ENCODE measurements around the gene SMYD3. TPM values are rescaled to one million over a fixed set of nuclear protein-coding genes. Genes with fewer than 3 reads are reported as not detected.

SMYD3 gene
- total RNA-seq, 3 donors from 2014 or later = 16.8 to 28.8 (median 19.5) TPM

DNA sequence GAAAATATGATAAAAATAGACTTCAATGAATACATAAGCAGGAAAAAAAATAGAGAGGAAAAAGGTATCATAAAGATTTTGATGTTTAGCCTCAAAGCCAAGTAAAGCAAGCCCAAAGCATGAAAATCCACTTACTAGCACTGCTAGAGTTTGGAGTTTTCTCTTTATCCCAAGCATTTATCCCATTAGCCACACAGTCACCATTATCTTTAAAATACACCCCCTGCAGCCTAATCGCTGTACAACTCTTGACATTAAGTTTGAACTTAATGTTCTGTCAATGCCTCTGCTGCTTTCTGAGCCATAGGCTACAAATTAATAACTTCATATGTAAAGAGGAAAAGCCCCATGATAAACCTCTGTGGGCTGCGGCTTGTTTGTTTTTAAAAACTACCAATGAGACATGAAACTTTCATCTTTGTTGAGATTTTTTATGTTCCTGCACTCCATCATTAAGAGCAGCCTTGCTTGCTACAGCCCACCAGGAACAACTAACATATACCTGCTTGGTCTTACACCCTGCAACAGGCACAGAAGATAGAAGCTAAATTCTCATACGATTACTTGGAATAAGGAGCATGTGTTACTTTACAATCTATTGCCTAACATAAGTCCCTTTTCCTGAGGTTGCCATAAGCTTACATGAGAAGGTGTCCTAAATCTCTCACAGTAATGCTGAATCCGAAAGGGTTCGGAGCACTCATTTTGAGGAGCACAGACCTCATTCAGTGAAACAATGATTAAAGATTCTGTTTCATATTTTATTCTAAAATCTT lies 202.4 kb downstream of the SMYD3 start:
- Histone ChIP-seq H3K27me3 (no peaks in the 10 kb centered on the region), H3K4me1 (peaks cover 0 to 12% of the 10 kb centered on the region in 2 donors), H3K27ac (no peak overlapping the region), H3K9me3 (no peaks in the 10 kb centered on the region), H3K4me3 (no peak overlapping the region), H3K36me3 (no peaks in the 10 kb centered on the region)
- no peak for DNase-seq (ENCODE audit: low spot score in 2 of 2)
- TF ChIP-seq POLR2A (IDR thresholded peaks at IDR 0.05) (no peak), POLR2AphosphoS5 (IDR thresholded peaks at IDR 0.05) (no peak)
- TF ChIP-seq, protein P1, sequence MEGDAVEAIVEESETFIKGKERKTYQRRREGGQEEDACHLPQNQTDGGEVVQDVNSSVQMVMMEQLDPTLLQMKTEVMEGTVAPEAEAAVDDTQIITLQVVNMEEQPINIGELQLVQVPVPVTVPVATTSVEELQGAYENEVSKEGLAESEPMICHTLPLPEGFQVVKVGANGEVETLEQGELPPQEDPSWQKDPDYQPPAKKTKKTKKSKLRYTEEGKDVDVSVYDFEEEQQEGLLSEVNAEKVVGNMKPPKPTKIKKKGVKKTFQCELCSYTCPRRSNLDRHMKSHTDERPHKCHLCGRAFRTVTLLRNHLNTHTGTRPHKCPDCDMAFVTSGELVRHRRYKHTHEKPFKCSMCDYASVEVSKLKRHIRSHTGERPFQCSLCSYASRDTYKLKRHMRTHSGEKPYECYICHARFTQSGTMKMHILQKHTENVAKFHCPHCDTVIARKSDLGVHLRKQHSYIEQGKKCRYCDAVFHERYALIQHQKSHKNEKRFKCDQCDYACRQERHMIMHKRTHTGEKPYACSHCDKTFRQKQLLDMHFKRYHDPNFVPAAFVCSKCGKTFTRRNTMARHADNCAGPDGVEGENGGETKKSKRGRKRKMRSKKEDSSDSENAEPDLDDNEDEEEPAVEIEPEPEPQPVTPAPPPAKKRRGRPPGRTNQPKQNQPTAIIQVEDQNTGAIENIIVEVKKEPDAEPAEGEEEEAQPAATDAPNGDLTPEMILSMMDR (IDR thresholded peaks at IDR 0.05) = no peak
- intact Hi-C loops (cut with DNase I; ENCODE audit: low total_unique reads) = no loop called here

- peaks cover 0 to 12% of the 10 kb centered on the region in 2 donors for H3K4me1 ChIP-seq
- no peak overlapping the region for H3K27ac ChIP-seq
- no peaks in the 10 kb centered on the region for H3K9me3 ChIP-seq
- TF ChIP-seq, protein P1 (IDR thresholded peaks at IDR 0.05) = no peak
- no peak for DNase-seq (ENCODE audit: low spot score in 2 of 2)
- no peak overlapping the region for H3K4me3 ChIP-seq
- intact Hi-C loops (cut with DNase I; ENCODE audit: low total_unique reads) = no loop called here
- no peaks in the 10 kb centered on the region for H3K27me3 ChIP-seq
- no peaks in the 10 kb centered on the region for H3K36me3 ChIP-seq
Measured at GRCh38 chr1:246302711-246303317, 204.3 kb downstream of the SMYD3 start.

DNA sequence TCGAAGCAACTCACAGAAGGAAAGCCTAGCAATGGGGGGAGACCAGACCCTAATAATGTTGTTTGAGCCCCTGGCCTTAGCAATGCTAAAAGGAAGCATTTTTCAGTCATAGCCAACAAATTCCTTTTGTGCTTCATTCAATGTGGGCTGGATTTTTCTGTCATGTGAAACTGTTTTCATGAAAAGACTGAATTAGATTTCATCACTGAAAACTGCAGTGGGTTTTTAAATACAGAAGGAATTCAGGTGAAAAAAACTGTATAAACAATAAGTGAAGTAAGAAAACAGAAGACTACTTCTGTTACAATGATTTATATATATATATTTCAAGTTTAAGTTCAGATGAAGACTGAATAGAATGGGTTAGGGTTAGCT lies 204.8 kb downstream of the SMYD3 start:
- H3K4me1 ChIP-seq = peaks cover 0 to 12% of the 10 kb centered on the region in 2 donors
- no peak overlapping the region for H3K4me3 ChIP-seq
- intact Hi-C loops (cut with DNase I; ENCODE audit: low total_unique reads) = no loop called here
- no peaks in the 10 kb centered on the region for H3K27me3 ChIP-seq
- TF ChIP-seq POLR2A (IDR thresholded peaks at IDR 0.05) = no peak
- TF ChIP-seq POLR2AphosphoS5 (IDR thresholded peaks at IDR 0.05) = no peak
- TF ChIP-seq, protein P1 (IDR thresholded peaks at IDR 0.05) = no peak
- no peak for DNase-seq (ENCODE audit: low spot score in 2 of 2)
- no peak overlapping the region for H3K27ac ChIP-seq
- H3K36me3 ChIP-seq = no peaks in the 10 kb centered on the region
- H3K9me3 ChIP-seq = no peaks in the 10 kb centered on the region

DNA sequence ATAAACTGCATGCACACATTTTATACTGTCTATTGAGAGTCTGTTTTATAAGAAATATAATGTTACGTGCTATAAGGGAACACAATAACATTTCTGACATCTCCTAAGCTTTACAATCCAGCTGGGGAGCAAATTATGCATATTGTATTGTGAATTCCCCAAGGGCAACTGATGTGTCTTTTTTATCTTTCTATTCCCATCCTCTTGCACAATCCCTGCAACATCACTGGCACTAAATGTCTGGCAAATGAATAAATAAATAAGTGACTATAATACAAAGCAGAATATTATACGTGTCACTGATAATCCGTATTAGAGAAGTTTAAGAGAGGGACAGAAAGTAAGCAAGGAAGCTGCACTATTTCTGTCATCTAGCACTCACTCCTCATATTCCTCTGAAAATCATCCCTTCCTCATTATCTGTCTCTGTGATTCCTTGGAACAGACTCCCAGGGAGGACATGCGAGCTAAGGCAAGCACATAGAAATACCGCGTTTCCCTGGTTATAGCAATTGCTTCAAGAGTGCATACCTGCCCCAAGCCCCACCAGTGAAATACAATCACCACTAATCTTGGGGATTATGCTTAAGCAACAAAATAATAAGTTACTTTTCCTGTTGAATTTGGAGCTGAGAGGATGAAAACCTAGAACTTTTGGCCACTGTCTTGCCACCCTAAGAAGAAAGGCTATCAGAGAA lies 205.4 kb downstream of the SMYD3 start:
- no peak overlapping the region for H3K4me3 ChIP-seq
- intact Hi-C loops (cut with DNase I; ENCODE audit: low total_unique reads) = no loop called here
- TF ChIP-seq POLR2A (IDR thresholded peaks at IDR 0.05) (no peak), POLR2AphosphoS5 (IDR thresholded peaks at IDR 0.05) (no peak)
- TF ChIP-seq, protein P1 (IDR thresholded peaks at IDR 0.05) = no peak
- no peaks in the 10 kb centered on the region for H3K36me3 ChIP-seq
- H3K4me1 ChIP-seq = peaks cover 0 to 12% of the 10 kb centered on the region in 2 donors
- no peak for DNase-seq (ENCODE audit: low spot score in 2 of 2)
- no peak overlapping the region for H3K27ac ChIP-seq
- H3K27me3 ChIP-seq = no peaks in the 10 kb centered on the region
- H3K9me3 ChIP-seq = no peaks in the 10 kb centered on the region
